Ovary (tissue), 9 donors: ENCODE results near the gene KNDC1. TPM values are rescaled to one million over a fixed set of nuclear protein-coding genes. Genes with fewer than 3 reads are reported as not detected.

Experiments used
- DNase-seq, 5 donors: peaks; one replicate each; pipeline ENCODE4 v3.0.0-alpha.2; 2019 to 2020
- H3K27ac ChIP-seq, 2 donors: fragments of 200-600 bp; one replicate each; pipeline versions ENCODE4 v1.5.1 to v1.8.0; 2019 to 2022
- H3K27me3 ChIP-seq: fragments of 200-600 bp; one replicate; pipeline ENCODE4 v1.8.0; 2022
- H3K36me3 ChIP-seq: fragments of 200-600 bp; sonication (generic); one replicate; pipeline ENCODE4 v1.5.1; 2019
- H3K4me1 ChIP-seq: one replicate; pipeline ENCODE4 v1.8.1; 2013; ENCODE audit warnings: mild to moderate bottlenecking, moderate library complexity; ENCODE audit not compliant: insufficient read depth
- H3K4me3 ChIP-seq: fragments of 200-600 bp; sonication (generic); one replicate; pipeline ENCODE4 v1.5.1; 2017
- H3K9me3 ChIP-seq, 2 donors: fragments of 200-600 bp in 1 of 2; sonication (generic) in 1 of 2; one replicate each; pipeline versions ENCODE4 v1.5.1 to v1.8.1; 2013 to 2019; ENCODE audit warnings: mild to moderate bottlenecking in 1 of 2, moderate library complexity in 1 of 2
- CTCF ChIP-seq, 3 donors: fragments of 450-650 bp in 2 of 3; fragments of 200-600 bp in 1 of 3; IDR thresholded peaks; one replicate each; pipeline versions ENCODE4 v1.5.1 to v1.8.0; 2016 to 2022; ENCODE audit warnings: antibody characterized with exemption in 3 of 3, mild to moderate bottlenecking in 1 of 3
- EP300 ChIP-seq: sonication (generic); formaldehyde crosslinking; IDR thresholded peaks from one replicate; pipeline ENCODE4 v1.6.1; 2017; ENCODE audit warnings: antibody characterized with exemption
- POLR2A ChIP-seq: fragments of 450-650 bp; IDR thresholded peaks from one replicate; pipeline ENCODE4 v1.6.1; 2017; ENCODE audit warnings: antibody characterized with exemption, mild to moderate bottlenecking, moderate library complexity
- WGBS, 3 donors: extraction: QIAGEN DNeasy Blood & Tissue Kit in 1 of 3; methylation state at CpG; one replicate each; pipeline versions ENCODE4 v1.1.5 to v1.1.7; 2013 to 2017; 5-methylcytosine and 5-hydroxymethylcytosine counted together
- intact Hi-C, 4 donors: fragments of 100-400 bp; cut with DNase I; formaldehyde crosslinking; loops; one replicate each; pipeline versions ENCODE4 v1.11.0 to v1.15.1; 2022 to 2023
- polyA plus RNA-seq, 2 donors: library from polyadenylated mRNA; stranded (reverse); fragments of 200-250 nt in 1 of 2; fragments of 350-450 nt in 1 of 2; fragmentation: Illumina TruSeq in 1 of 2; extraction: RNeasy Lipid Tissue Mini Kit (QIAGEN cat#74804) in 1 of 2; gene quantifications; one replicate each; pipeline ENCODE4 v1.2.3, GENCODE V29; 2013 to 2014
- total RNA-seq, 7 donors: library from RNA; depleted of rRNA in 2 of 7; stranded (reverse); fragments of >200 nt in 2 of 7; fragmentation: NEBNext Ultra II Directional in 3 of 7; extraction: Animal tissue kit (Norgen Biotek cat#: 25700) in 3 of 7; gene quantifications; one replicate each; pipeline versions ENCODE4 v1.1.0 to v1.2.4, GENCODE V29; 2016 to 2023
- donor health status: DM: no; HTN: no; CAD: no; lungs with moderate emphysema.
- donor health status: DM: no; HTN: no; CAD: no.
- donor health status: Bipolar disorder and iron deficiency.
- donor health status: DM: yes; HTN: yes; CAD: no.
- donor health status: DM: no; HTN: no; CAD: no.
- donor health status: DM: yes; HTN: yes; CAD: no.

The KNDC1 gene
- total and polyA plus RNA-seq, 9 donors = 0.67 to 34.9 (median 16.6) TPM

GRCh38 chr10:133183646-133184378, 23.8 kb downstream of the KNDC1 start:
- H3K4me3 ChIP-seq = no peak overlapping the region
- DNase-seq = peak in 1 of 5 donors; percentile 14
- H3K9me3 ChIP-seq = no peaks in the 10 kb centered on the region
- no peaks in the 10 kb centered on the region for H3K36me3 ChIP-seq
- H3K27me3 ChIP-seq = no peaks in the 10 kb centered on the region
- no peak overlapping the region for H3K27ac ChIP-seq
- TF ChIP-seq CTCF (IDR thresholded peaks at IDR 0.05) = no peak
- TF ChIP-seq POLR2A = no peak
- no peak for TF ChIP-seq EP300
- 85 to 89% (median 87%) methylated on average over 21 of the region's 21 CpGs for WGBS, 3 donors
- no peaks in the 10 kb centered on the region for H3K4me1 ChIP-seq
- intact Hi-C loops = no loop called here

GRCh38 chr10:133184591-133185244, 24.7 kb downstream of the KNDC1 start:
- 82 to 90% (median 90%) methylated on average over 23 of the region's 23 CpGs for WGBS, 3 donors
- intact Hi-C loops = no loop called here
- no peak overlapping the region for H3K27ac ChIP-seq
- TF ChIP-seq CTCF (IDR thresholded peaks at IDR 0.05) (no peak), POLR2A (no peak), EP300 (no peak)
- no peaks in the 10 kb centered on the region for H3K9me3 ChIP-seq
- no peaks in the 10 kb centered on the region for H3K4me1 ChIP-seq
- no peaks in the 10 kb centered on the region for H3K27me3 ChIP-seq
- H3K4me3 ChIP-seq = no peak overlapping the region
- no peaks in the 10 kb centered on the region for H3K36me3 ChIP-seq
- DNase-seq = no peak

GRCh38 chr10:133185421-133185820, 25.4 kb downstream of the KNDC1 start:
- WGBS, 3 donors = 56 to 69% (median 57%) methylated on average over 10 to 11 of the region's 11 CpGs
- Histone ChIP-seq H3K27ac (no peak overlapping the region), H3K4me1 (no peaks in the 10 kb centered on the region), H3K4me3 (no peak overlapping the region), H3K36me3 (no peaks in the 10 kb centered on the region), H3K27me3 (no peaks in the 10 kb centered on the region), H3K9me3 (no peaks in the 10 kb centered on the region)
- no peak for TF ChIP-seq CTCF (IDR thresholded peaks at IDR 0.05)
- no peak for DNase-seq
- intact Hi-C loops = no loop called here

GRCh38 chr10:133185916-133186315, 25.9 kb downstream of the KNDC1 start:
- WGBS, 3 donors = 73 to 81% (median 76%) methylated on average over 22 to 27 of the region's 27 CpGs
- no peak overlapping the region for H3K4me3 ChIP-seq
- TF ChIP-seq POLR2A (no peak), CTCF (IDR thresholded peaks at IDR 0.05) (no peak), EP300 (no peak)

More at GRCh38 chr10:133185916-133186315, 25.9 kb downstream of the KNDC1 start:
- Histone ChIP-seq H3K36me3 (no peaks in the 10 kb centered on the region), H3K4me1 (no peaks in the 10 kb centered on the region), H3K27ac (no peak overlapping the region), H3K9me3 (no peaks in the 10 kb centered on the region), H3K27me3 (no peaks in the 10 kb centered on the region)
- intact Hi-C loops = no loop called here
- peak in 1 of 5 donors; percentile 16 for DNase-seq
